Measurements from ENCODE around the gene MADD. TPM values are rescaled to one million over a fixed set of nuclear protein-coding genes. Genes with fewer than 3 reads are reported as not detected.

The MADD gene
- total and polyA plus RNA-seq, 2 donors (not counting 1 experiment from before 2014, with no cell fraction given): 56.8 to 108 TPM

DNA sequence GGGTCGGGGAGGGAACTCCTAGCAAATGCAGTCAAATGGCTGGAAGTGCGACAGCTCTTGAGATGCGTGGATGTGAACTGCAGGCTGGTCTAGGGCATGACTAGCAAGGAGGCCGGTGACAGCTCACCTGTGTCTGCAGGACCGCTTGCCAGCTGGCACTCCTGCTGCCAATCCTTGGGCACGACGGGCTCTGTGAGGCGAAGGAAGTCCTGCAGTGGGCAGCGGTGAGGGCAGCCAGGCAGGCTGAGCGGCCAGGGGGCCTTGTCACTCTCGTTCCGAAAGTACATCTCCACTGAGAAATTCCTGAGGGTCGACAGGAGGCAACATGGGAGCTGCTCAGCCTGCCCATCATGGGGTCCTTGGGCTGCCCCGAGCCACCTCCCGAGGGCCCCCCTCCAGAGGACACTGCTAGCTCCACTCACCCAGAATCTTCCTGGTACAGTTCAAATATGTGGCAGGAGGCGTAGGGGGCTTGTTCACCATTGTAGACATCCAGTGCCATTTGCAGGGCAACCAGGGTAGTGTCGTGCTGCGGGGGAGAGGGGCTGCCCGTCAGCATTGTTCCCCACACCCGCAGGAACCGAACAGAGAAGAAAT is 27.2 kb upstream of the MADD start:
- Mint-ChIP-seq H3K27me3 (no peaks in the 10 kb centered on the region), H3K4me3 (no peak overlapping the region), H3K4me1 (peaks cover 5% of the 10 kb centered on the region), H3K9me3 (ENCODE audit: insufficient read depth) (no peaks in the 10 kb centered on the region), H3K27ac (no peak overlapping the region)
- TF ChIP-seq CTCF (IDR thresholded peaks at IDR 0.05): no peak
- no peak for TF ChIP-seq EZH2 (IDR thresholded peaks at IDR 0.05; ENCODE audit: borderline replicate concordance, insufficient read depth, low read depth, low read length, poor library complexity, severe bottlenecking)
- Histone ChIP-seq H3K27me3 (replicated peaks in 1 of 4; ENCODE audit: control extremely low read depth in 1 of 4, control insufficient read depth in 3 of 4, insufficient read depth in 4 of 4, low read length in 3 of 4) (no peaks in the 10 kb centered on the region), H2AFZ (ENCODE audit: insufficient read depth, low read depth, low read length, poor library complexity, severe bottlenecking) (no peak overlapping the region), H3K79me2 (ENCODE audit: control insufficient read depth, insufficient read depth, low read length) (peaks cover 10% of the 10 kb centered on the region), H3K9me3 (ENCODE audit: control extremely low read depth in 1 of 3, control insufficient read depth in 2 of 3, insufficient read depth in 1 of 3, low read length in 2 of 3) (no peaks in the 10 kb centered on the region), H3K4me3 (ENCODE audit: control extremely low read depth in 1 of 5, extremely low read depth in 1 of 5, insufficient read depth in 1 of 5, low read depth in 2 of 5, low read length in 4 of 5) (no peak overlapping the region), H3K9ac (ENCODE audit: low read length) (no peak overlapping the region), H4K20me1 (ENCODE audit: control insufficient read depth, insufficient read depth, low read length, poor library complexity, severe bottlenecking) (no peaks in the 10 kb centered on the region), H3K4me2 (replicated peaks; ENCODE audit: low read depth, low read length, poor library complexity, severe bottlenecking) (no peak overlapping the region), H3K27ac (ENCODE audit: low read length in 2 of 2) (no peak overlapping the region), H3K36me3 (replicated peaks in 1 of 2; ENCODE audit: control extremely low read depth in 1 of 2, control insufficient read depth in 1 of 2, extremely low read depth in 1 of 2, insufficient read depth in 2 of 2, low read length in 1 of 2) (peaks cover 8 to 66% of the 10 kb centered on the region in 2 experiments), H3K4me1 (ENCODE audit: control insufficient read depth in 2 of 2, insufficient read depth in 2 of 2, low read length in 2 of 2) (peaks cover 2 to 7% of the 10 kb centered on the region in 2 donors)
- DNase-seq: no peak
- intact Hi-C loops (cut with micrococcal nuclease): no loop called here
- ATAC-seq (ENCODE audit: low read depth): no peak
- CTCF ChIA-PET: no interaction called here
- POLR2A ChIA-PET: interaction anchor here (0.5 to 0.6 kb wide), 2 partner anchors 13 to 203 kb away, joined by 5 to 10 read pairs; no protein-coding TSS in a partner anchor
- 97% methylated on average over 18 of the region's 21 CpGs for WGBS (ENCODE audit: insufficient coverage)

DNA sequence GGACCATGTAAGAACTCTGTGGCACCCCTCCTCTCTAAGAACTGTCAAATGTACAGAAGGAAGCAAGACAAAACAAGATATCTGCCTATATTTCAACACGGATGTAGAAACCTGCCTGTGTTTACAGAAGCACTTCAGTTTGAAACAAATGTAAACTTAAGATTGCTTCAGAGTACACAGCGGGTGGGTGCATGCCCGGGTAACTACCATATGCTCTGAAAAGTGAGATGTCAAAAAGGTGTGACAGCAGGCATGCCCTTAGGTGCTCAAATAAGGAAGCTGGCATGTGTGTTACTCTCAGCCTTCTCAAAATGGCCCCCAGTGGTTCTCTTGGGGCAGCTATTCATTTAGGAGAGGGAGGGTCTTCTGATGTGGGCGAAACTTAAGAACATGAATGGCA is 26.5 kb upstream of the MADD start:
- Mint-ChIP-seq H3K27ac (no peak overlapping the region), H3K27me3 (no peaks in the 10 kb centered on the region), H3K9me3 (ENCODE audit: insufficient read depth) (no peaks in the 10 kb centered on the region), H3K4me3 (no peak overlapping the region), H3K4me1 (peaks cover 12% of the 10 kb centered on the region)
- POLR2A ChIA-PET: no interaction called here
- Histone ChIP-seq H3K4me3 (ENCODE audit: control extremely low read depth in 1 of 5, extremely low read depth in 1 of 5, insufficient read depth in 1 of 5, low read depth in 2 of 5, low read length in 4 of 5) (no peak overlapping the region), H3K27me3 (replicated peaks in 1 of 4; ENCODE audit: control extremely low read depth in 1 of 4, control insufficient read depth in 3 of 4, insufficient read depth in 4 of 4, low read length in 3 of 4) (no peaks in the 10 kb centered on the region), H3K27ac (ENCODE audit: low read length in 2 of 2) (no peak overlapping the region), H3K36me3 (replicated peaks in 1 of 2; ENCODE audit: control extremely low read depth in 1 of 2, control insufficient read depth in 1 of 2, extremely low read depth in 1 of 2, insufficient read depth in 2 of 2, low read length in 1 of 2) (peaks cover 6 to 62% of the 10 kb centered on the region in 2 experiments), H3K4me2 (replicated peaks; ENCODE audit: low read depth, low read length, poor library complexity, severe bottlenecking) (no peak overlapping the region), H4K20me1 (ENCODE audit: control insufficient read depth, insufficient read depth, low read length, poor library complexity, severe bottlenecking) (no peaks in the 10 kb centered on the region), H3K4me1 (ENCODE audit: control insufficient read depth in 2 of 2, insufficient read depth in 2 of 2, low read length in 2 of 2) (peaks cover 7 to 15% of the 10 kb centered on the region in 2 donors), H3K9ac (ENCODE audit: low read length) (no peak overlapping the region), H3K9me3 (ENCODE audit: control extremely low read depth in 1 of 3, control insufficient read depth in 2 of 3, insufficient read depth in 1 of 3, low read length in 2 of 3) (no peaks in the 10 kb centered on the region), H3K79me2 (ENCODE audit: control insufficient read depth, insufficient read depth, low read length) (peaks cover 18% of the 10 kb centered on the region), H2AFZ (ENCODE audit: insufficient read depth, low read depth, low read length, poor library complexity, severe bottlenecking) (no peak overlapping the region)
- ATAC-seq (ENCODE audit: low read depth) (no peak), DNase-seq (no peak)
- TF ChIP-seq EZH2 (IDR thresholded peaks at IDR 0.05; ENCODE audit: borderline replicate concordance, insufficient read depth, low read depth, low read length, poor library complexity, severe bottlenecking) (no peak), CTCF (IDR thresholded peaks at IDR 0.05) (no peak)
- WGBS (ENCODE audit: insufficient coverage): 90% methylated on average over 3 of the region's 4 CpGs
- intact Hi-C loops (cut with micrococcal nuclease): no loop called here
- CTCF ChIA-PET: no interaction called here

Data from B cell (primary cell).